PC-3 (cell line): ENCODE measurements around the gene GRIN3A. TPM values are rescaled to one million over a fixed set of nuclear protein-coding genes. Genes with fewer than 3 reads are reported as not detected.
A peak's percentile ranks its signal among the peaks of the same experiment; 100 is the strongest.

ENCODE experiments used
- ATAC-seq: fragments of 200-7000 bp; cut with Tn5 transposase; 2 replicates; pipeline ENCODE4 v1.9.1; 2020; ENCODE audit warnings: mild to moderate bottlenecking, moderate library complexity
- BruUV-seq: library from RNA; stranded (reverse); fragments of 400-500 nt; replicated peaks from 2 replicates; lab custom pipeline; 2021; lab: Mats Ljungman, UMichigan
- CTCF ChIA-PET: fragments of 300-600 bp; sonication (Branson Sonifier 250); formaldehyde crosslinking; loops from one replicate; lab custom pipeline; 2022; ENCODE audit warnings: antibody characterized with exemption; lab: Charles Lee
- POLR2A ChIA-PET: fragments of 300-600 bp; sonication (Branson Sonifier 250); formaldehyde crosslinking; loops from one replicate; lab custom pipeline; 2022; ENCODE audit warnings: antibody characterized with exemption; ENCODE audit not compliant: unreplicated experiment; lab: Charles Lee
- DNase-seq: peaks from one replicate; pipeline ENCODE4 v3.0.0-alpha.2; 2015
- H2AFZ ChIP-seq: fragments of 300-600 bp; sonication (generic); 2 replicates; pipeline ENCODE4 v1.6.0; 2016; ENCODE audit warnings: antibody characterized with exemption, low read length
- H3F3A ChIP-seq: fragments of 300-600 bp; sonication (generic); one replicate; pipeline ENCODE4 v1.6.0; 2017; ENCODE audit warnings: antibody characterized with exemption, low read length, control low read depth, mild to moderate bottlenecking; ENCODE audit not compliant: unreplicated experiment
- H3K27ac ChIP-seq: fragments of 300-600 bp; sonication (generic); 2 replicates; pipeline ENCODE4 v1.5.1; 2016; ENCODE audit warnings: mild to moderate bottlenecking, low read length
- H3K27me3 ChIP-seq: fragments of 300-600 bp; sonication (generic); 2 replicates; pipeline ENCODE4 v1.6.1; 2016; ENCODE audit warnings: low read length, mixed read lengths
- H3K36me3 ChIP-seq: fragments of 300-600 bp; sonication (generic); 2 replicates; pipeline ENCODE4 v1.6.1; 2016; ENCODE audit warnings: low read depth, mixed run types, low read length, mixed read lengths
- H3K4me1 ChIP-seq: fragments of 300-600 bp; sonication (generic); 2 replicates; pipeline ENCODE4 v1.5.1; 2016; ENCODE audit warnings: low read length; ENCODE audit not compliant: insufficient read depth
- H3K4me2 ChIP-seq: fragments of 300-600 bp; sonication (generic); 2 replicates; pipeline ENCODE4 v1.6.0; 2016; ENCODE audit warnings: low read length
- H3K4me3 ChIP-seq: fragments of 300-600 bp; sonication (generic); 2 replicates; pipeline ENCODE4 v1.5.1; 2016; ENCODE audit warnings: mild to moderate bottlenecking, low read length, mixed read lengths
- H3K79me2 ChIP-seq: fragments of 300-600 bp; sonication (generic); 2 replicates; pipeline ENCODE4 v1.6.1; 2017; ENCODE audit warnings: low read length, mixed read lengths
- H3K9ac ChIP-seq: fragments of 300-600 bp; sonication (generic); 2 replicates; pipeline ENCODE4 v1.6.0; 2016; ENCODE audit warnings: mild to moderate bottlenecking, low read length
- H3K9me2 ChIP-seq: fragments of 300-600 bp; sonication (generic); replicated peaks from 2 replicates; pipeline ENCODE4 v1.6.1; 2016; ENCODE audit warnings: mixed run types, low read length, mixed read lengths
- H3K9me3 ChIP-seq: fragments of 300-600 bp; sonication (generic); 2 replicates; pipeline ENCODE4 v1.6.1; 2016; ENCODE audit warnings: low read length, mixed read lengths
- H4K20me1 ChIP-seq: fragments of 300-600 bp; sonication (generic); 2 replicates; pipeline ENCODE4 v1.6.1; 2016; ENCODE audit warnings: low read length, mixed read lengths
- EZH2 ChIP-seq: fragments of 300-600 bp; sonication (generic); IDR thresholded peaks from one replicate; pipeline ENCODE4 v1.6.1; 2017; ENCODE audit warnings: antibody characterized with exemption, mild to moderate bottlenecking, low read length; ENCODE audit not compliant: unreplicated experiment
- EZH2phosphoT487 ChIP-seq: fragments of 300-600 bp; sonication (generic); IDR thresholded peaks from 2 replicates; pipeline ENCODE4 v1.6.1; 2018; ENCODE audit warnings: mild to moderate bottlenecking, antibody characterized with exemption, low read length, borderline replicate concordance
- intact Hi-C: fragments of 100-400 bp; cut with micrococcal nuclease; formaldehyde crosslinking; loops from 2 replicates; pipeline ENCODE4 v1.9.0; 2023
- total RNA-seq: library from RNA; depleted of rRNA; stranded (reverse); fragments of >200 nt; gene quantifications from 2 replicates; pipeline ENCODE4 v1.2.3, GENCODE V29; 2014
- TF ChIP-seq, protein P1 (sequence below): fragments of 300-600 bp; sonication (generic); conservative IDR thresholded peaks from 2 replicates; pipeline ENCODE4 v1.5.1; 2017; ENCODE audit warnings: antibody characterized with exemption, low read depth, mild to moderate bottlenecking, low read length

Gene GRIN3A
- total RNA-seq, 1 experiment from 2014 or later = not detected

GRCh38 chr9:101635473-101635872 is 103.0 kb downstream of the GRIN3A start:
- intact Hi-C loops = no loop called here
- ATAC-seq = no peak
- Histone ChIP-seq H3K36me3 (no peaks in the 10 kb centered on the region), H3F3A (no peaks in the 10 kb centered on the region), H3K4me3 (no peak overlapping the region), H3K9ac (no peak overlapping the region), H3K4me1 (no peaks in the 10 kb centered on the region), H3K27me3 (no peaks in the 10 kb centered on the region), H3K9me2 (no peaks in the 10 kb centered on the region), H3K9me3 (no peaks in the 10 kb centered on the region), H3K27ac (no peak overlapping the region), H3K79me2 (no peaks in the 10 kb centered on the region), H4K20me1 (no peaks in the 10 kb centered on the region), H2AFZ (no peak overlapping the region), H3K4me2 (no peak overlapping the region)
- TF ChIP-seq EZH2 (no peak), EZH2phosphoT487 (no peak)
- TF ChIP-seq, protein P1, sequence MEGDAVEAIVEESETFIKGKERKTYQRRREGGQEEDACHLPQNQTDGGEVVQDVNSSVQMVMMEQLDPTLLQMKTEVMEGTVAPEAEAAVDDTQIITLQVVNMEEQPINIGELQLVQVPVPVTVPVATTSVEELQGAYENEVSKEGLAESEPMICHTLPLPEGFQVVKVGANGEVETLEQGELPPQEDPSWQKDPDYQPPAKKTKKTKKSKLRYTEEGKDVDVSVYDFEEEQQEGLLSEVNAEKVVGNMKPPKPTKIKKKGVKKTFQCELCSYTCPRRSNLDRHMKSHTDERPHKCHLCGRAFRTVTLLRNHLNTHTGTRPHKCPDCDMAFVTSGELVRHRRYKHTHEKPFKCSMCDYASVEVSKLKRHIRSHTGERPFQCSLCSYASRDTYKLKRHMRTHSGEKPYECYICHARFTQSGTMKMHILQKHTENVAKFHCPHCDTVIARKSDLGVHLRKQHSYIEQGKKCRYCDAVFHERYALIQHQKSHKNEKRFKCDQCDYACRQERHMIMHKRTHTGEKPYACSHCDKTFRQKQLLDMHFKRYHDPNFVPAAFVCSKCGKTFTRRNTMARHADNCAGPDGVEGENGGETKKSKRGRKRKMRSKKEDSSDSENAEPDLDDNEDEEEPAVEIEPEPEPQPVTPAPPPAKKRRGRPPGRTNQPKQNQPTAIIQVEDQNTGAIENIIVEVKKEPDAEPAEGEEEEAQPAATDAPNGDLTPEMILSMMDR = no peak
- no TSS peak for BruUV-seq
- ChIA-PET CTCF (no interaction called here), POLR2A (no interaction called here)
- peak; percentile 9 for DNase-seq

DNA sequence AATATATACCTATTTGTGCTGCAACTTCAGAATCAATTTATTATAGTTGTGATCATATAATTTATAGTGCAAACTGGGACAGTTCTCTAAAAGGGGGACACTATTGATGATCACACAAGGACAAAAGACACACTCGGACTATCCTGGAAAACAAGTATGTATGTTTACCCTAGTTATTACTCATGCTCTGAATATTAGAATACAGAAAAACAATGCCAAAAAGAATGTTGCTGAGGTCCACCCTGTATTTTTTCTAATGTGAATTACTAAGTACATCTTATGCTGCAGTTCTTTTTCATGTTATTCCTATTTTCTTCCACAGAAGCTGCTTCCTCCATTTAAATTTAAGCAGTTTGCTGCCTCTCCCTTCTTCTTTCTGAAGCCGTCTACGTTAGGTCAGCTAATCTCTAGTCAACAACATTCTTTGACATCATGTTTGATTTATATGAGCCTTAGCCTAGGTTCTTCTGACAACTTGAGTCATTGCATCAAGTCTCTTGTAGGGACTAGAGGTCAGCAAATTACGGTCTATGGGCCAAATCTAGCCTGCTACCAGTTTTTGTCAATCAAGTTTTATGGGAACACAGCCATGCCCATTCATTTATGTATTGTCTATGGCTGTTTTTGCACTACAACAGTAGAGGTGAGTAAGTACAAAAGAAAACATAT is 103.6 kb downstream of the GRIN3A start:
- POLR2A ChIA-PET = no interaction called here
- no TSS peak for BruUV-seq
- Histone ChIP-seq H3F3A (no peaks in the 10 kb centered on the region), H3K4me3 (no peak overlapping the region), H3K27me3 (no peaks in the 10 kb centered on the region), H3K9me3 (no peaks in the 10 kb centered on the region), H3K4me1 (no peaks in the 10 kb centered on the region), H3K9me2 (no peaks in the 10 kb centered on the region), H2AFZ (no peak overlapping the region), H3K27ac (no peak overlapping the region), H3K9ac (no peak overlapping the region), H4K20me1 (no peaks in the 10 kb centered on the region), H3K36me3 (no peaks in the 10 kb centered on the region), H3K79me2 (no peaks in the 10 kb centered on the region), H3K4me2 (no peak overlapping the region)
- CTCF ChIA-PET = no interaction called here
- intact Hi-C loops = no loop called here
- TF ChIP-seq, protein P1 = no peak
- no peak for TF ChIP-seq EZH2
- DNase-seq = no peak
- no peak for ATAC-seq

DNA sequence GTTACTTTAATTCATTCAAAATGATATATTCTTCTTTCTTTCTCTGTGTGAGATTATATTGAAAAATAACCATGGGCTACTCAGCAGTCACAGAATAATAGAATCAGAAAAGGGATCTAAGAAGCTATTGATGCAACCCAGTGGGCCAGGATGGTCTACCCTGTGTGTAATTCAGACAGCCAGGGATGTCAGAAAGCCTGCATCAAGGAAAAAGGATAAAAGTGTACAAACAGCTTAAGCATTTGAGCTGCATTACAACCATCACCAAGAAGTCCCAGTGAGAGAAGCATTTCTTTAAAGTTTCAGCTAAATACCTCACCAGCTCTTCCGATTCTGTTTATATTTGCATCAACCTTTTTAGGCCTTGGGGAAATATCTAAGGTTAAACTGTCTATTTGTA is 105.8 kb downstream of the GRIN3A start:
- no peak for TF ChIP-seq EZH2
- TF ChIP-seq EZH2phosphoT487 = no peak
- TF ChIP-seq, protein P1 = no peak

More for the DNA sequence above, 105.8 kb downstream of the GRIN3A start:
- no peaks in the 10 kb centered on the region for H3K27me3 ChIP-seq
- H3K9me3 ChIP-seq = no peaks in the 10 kb centered on the region
- POLR2A ChIA-PET = no interaction called here
- no peaks in the 10 kb centered on the region for H3K9me2 ChIP-seq
- no peaks in the 10 kb centered on the region for H3K4me1 ChIP-seq
- H3K4me2 ChIP-seq = no peak overlapping the region
- CTCF ChIA-PET = no interaction called here
- no peaks in the 10 kb centered on the region for H3F3A ChIP-seq
- BruUV-seq = no TSS peak
- H3K9ac ChIP-seq = no peak overlapping the region
- H3K4me3 ChIP-seq = no peak overlapping the region
- intact Hi-C loops = no loop called here
- H3K27ac ChIP-seq = no peak overlapping the region
- H3K79me2 ChIP-seq = no peaks in the 10 kb centered on the region
- DNase-seq (no peak), ATAC-seq (no peak)
- no peak overlapping the region for H2AFZ ChIP-seq
- no peaks in the 10 kb centered on the region for H4K20me1 ChIP-seq
- H3K36me3 ChIP-seq = no peaks in the 10 kb centered on the region
